Medulla oblongata (tissue), 1 donor: ENCODE results near the gene SPTLC3.
"Not testable (repeated sequence)": the region's sequence is repeated elsewhere in the genome, so short reads cannot be mapped to it uniquely, and the experiment has no call there.

ENCODE experiments used
- DNase-seq: peaks from one replicate; pipeline ENCODE4 v3.0.0-alpha.2; 2015; ENCODE audit errors: extremely low spot score

The SPTLC3 gene

GRCh38 chr20:13008761-13009681 lies at the start of gene SPTLC3:
Gene SPTLC3, plus strand, starts transcription at chr20:13008972. Its CDS starts 296 bp downstream, at chr20:13009268.
- DNase-seq, result peak; percentile 63

DNA sequence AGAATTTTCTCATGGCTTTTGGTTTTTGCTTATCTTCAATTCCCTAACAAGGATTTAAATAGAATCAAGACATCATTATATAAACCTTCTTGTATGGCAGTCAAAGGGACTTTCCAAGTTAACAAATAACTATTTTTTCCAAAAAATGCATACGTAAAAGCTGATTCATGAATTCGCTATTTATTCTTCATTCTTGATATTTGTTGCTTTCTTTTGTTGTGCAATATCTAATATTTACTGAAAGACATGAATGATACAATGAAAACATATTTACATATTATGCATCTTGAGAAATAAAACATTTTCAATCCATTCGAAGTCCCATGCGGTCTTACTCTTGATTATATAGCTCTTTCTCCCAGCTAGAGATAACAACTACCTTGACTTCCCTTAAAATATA lies 47.0 kb upstream of the SPTLC3 start:
- no peak for DNase-seq

DNA sequence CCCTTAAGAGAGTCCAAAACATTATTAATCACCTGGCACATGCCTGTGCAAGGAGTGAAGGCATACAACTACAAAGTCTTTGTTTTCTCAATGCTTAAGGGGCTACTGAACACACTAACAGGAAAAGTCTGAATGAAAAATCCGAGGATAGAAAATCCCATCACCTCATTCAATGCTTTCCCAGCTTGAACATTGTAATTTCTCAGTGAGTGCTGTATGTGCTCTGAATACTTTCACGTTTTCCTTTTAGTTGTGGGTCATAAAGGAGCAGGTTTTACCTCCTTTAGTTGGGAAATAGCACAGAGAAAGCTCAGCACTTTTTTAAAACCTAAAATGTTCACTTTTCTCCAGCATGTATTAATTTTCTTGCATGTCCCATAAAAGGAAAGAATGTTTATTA lies 45.9 kb upstream of the SPTLC3 start:
- DNase-seq, result no peak

DNA sequence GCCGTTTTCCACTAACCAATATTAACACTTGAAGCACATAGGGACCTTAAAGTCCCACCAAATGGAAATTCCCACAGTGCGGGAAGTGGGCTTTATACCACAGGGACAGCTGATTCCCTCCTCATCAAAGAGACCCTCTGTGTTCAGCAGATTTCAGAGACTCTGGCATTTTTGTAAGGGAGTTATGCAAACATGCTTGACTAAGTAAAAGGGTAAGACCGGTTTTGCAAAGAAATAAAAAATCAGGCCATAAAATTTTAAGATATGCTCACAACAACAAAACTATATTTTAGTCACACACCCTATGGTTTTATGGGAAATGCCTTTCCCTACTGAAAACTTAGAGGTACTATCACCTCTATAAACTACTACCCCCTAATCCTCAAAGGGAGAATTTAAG lies 45.4 kb upstream of the SPTLC3 start:
- DNase-seq, result no peak

- no peak for DNase-seq
These were observed 43.4 kb upstream of the SPTLC3 start for GRCh38 chr20:12965212-12965869.

GRCh38 chr20:12965870-12966251 lies 42.9 kb upstream of the SPTLC3 start:
- DNase-seq, result peak; percentile 20

DNA sequence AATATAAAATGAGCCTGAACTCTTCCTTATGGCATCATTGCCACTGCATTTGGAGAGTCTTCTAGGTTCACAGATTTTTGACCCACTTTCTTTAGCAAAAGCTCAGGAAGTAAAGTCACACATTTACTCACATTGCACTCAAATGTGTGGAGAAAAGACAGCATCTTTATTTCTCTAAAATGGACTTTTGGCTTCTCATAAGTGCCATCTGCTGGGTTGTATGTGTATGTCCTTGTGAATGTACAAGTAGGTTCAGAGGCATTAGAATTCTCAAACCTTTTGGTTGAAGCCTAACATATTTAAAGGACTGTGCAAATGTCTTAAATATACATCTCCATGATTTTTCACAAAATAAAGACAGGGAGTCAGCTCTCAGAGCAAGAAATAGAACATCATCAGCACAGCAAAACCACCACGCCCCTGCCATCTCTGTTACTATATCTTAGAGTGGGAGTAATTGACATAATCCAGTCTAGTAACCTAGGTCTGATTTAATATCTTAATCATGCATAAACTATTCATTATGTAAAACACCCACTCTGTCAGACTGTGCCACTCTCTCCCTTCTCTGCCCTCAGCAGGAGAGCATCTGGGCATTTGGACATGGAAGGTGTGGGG lies 42.2 kb upstream of the SPTLC3 start:
- DNase-seq, result peak; percentile 65

GRCh38 chr20:12967932-12968331 lies 40.8 kb upstream of the SPTLC3 start:
- DNase-seq, result no peak

GRCh38 chr20:12968472-12968871 lies 40.3 kb upstream of the SPTLC3 start:
- DNase-seq, result no peak

- DNase-seq, result no peak
These were observed 39.6 kb upstream of the SPTLC3 start for GRCh38 chr20:12969071-12969669.

DNA sequence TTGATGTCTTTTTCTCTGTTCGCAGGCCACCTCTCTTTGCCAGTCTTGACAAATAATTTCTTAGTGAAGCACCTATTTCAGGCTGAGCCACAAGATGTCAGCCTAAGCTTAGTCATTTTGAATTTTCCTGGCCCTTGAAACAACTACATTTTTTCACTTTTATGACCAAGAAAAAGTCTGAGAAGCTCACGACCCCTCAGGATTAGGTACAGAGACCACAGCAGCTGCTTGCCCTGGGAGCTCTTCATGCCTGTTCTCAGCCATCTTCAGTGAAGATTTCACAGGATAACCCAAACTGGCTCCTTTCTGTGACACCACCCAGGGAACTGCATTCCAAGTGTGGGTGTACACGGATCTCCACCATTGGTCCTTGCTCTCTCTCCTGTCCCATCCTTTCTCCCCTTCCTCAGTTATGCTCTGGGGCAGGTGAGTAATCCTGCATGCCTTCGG lies 38.4 kb upstream of the SPTLC3 start:
- peak; percentile 45 for DNase-seq

- DNase-seq, result no peak
These were observed 32.8 kb upstream of the SPTLC3 start for GRCh38 chr20:12975833-12976608.

- DNase-seq, result no peak
These were observed 32.0 kb upstream of the SPTLC3 start for GRCh38 chr20:12976720-12977309.

DNA sequence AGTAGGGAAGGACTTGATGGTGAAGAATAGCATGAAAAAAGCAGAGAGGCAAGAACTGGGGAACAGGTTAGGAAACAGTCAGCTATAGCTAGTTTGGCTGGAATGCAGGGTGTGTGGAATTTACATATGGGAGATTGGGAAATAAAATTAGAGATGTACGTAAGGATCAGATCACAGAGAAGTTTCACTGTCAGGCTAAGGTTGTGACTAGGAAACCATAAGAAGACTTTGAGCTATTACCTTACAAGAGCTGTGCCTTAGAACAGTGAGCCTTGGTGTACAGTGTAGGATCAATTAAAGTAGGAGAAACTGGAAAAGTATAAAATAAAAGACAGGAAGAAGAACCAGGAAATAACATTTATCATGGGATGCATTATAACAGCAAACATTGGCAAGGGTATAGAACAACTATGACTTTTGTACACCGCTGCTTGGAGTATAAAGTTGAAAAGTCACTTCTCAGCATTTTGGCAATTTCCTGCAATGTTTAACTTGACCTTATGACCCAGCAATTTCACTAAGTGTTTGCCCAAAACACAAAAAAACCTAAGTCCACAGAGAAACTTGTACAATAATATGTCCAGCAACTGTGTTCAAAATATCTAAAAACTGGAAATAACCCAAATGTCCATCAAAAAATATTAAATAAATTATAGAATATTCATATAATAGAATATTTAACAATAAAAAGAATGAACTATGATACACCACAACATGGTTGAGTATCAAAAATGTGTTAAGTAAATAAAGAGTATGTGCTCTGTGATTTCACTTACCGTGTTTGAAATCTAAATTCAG lies 31.2 kb upstream of the SPTLC3 start:
- DNase-seq, result no peak

- no peak for DNase-seq
These were observed 30.7 kb upstream of the SPTLC3 start for GRCh38 chr20:12978126-12978394.

- DNase-seq, result no peak
These were observed 29.9 kb upstream of the SPTLC3 start for GRCh38 chr20:12978613-12979495.

DNA sequence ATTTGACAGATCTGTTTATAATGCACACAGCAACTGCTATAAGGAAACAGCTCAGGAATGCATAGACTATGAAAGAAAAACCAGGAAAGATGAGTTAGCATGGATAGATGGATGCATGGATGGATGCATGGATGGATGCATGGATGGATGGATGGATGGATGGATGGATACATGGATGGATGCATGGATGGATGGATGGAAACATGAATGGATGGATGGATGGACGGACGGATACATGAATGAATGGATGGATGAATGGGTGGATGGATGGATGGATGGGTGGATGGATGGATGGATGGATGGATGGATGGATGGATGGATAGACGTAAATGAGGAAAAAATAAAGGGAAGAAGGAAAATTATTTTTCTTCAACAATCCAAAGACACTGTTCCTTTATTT lies 29.1 kb upstream of the SPTLC3 start:
- not testable (repeated sequence) for DNase-seq

DNA sequence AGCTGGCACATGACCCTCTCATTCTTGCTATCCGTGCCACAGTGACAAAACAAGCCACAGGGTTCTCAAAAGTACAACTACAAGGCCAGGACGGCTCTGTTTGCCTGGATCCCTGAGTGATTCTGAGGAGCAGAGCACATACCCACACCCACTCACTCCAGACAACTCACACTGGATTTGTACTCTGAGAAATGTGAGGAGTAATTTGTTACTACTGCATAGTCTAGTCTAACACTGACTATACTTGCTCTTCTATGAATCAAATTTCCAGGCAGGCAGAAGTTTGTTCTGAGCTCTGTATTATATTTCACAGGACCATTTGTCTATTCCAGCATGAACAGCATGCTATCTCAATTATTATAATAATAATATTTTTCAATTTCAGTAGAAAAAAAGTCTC lies 26.7 kb upstream of the SPTLC3 start:
- DNase-seq, result no peak

DNA sequence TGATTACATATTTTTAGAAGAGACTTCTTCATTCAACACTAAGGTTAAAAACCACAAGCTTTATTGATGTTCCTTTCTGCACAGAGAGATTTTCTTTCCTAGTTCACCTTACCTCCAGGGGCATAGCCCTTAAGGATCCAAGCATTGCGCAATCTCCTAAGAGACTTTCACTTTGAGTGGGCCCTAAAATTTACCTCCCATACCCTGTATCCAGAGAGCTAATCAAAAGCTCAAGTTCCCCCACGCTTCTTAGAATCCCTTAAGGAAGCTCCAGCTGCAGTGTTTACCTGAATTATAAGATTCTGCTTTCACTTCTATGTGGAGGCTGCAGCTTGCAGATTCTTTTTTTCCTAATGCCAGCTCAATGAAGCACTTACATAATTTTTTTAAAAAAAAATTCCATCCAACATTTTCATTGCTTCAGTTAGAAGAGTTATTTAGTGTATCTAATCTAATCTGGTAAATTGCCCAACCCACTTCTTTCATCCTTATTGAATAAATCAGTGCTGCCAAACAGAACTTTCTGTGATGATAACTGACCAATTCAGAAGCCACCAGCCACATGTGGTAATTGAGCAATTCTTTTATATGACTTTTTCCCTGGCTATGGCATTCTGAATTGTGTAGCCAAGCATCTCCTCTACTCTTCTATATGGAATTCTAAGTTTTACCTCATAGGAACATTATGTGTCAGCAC lies 24.6 kb upstream of the SPTLC3 start:
- DNase-seq, result no peak
